Ishikawa (cell line): ENCODE results near the gene AFAP1L1.

Experiments used
- TAF1 ChIP-seq: IDR thresholded peaks from 2 replicates; pipeline ENCODE4 v1.6.1; 2012; ENCODE audit warnings: low read depth, mild to moderate bottlenecking
- TCF12 ChIP-seq: IDR thresholded peaks from 2 replicates; pipeline ENCODE4 v1.6.1; 2012; ENCODE audit warnings: low read depth
- TEAD4 ChIP-seq: IDR thresholded peaks from 2 replicates; pipeline ENCODE4 v1.6.1; 2012
- TF ChIP-seq, protein P1 (sequence below): IDR thresholded peaks from 2 replicates; pipeline ENCODE4 v1.6.1; 2012; ENCODE audit warnings: low read depth, mild to moderate bottlenecking
- TF ChIP-seq, protein P2 (sequence below): IDR thresholded peaks from 2 replicates; pipeline ENCODE4 v1.6.1; 2012

DNA sequence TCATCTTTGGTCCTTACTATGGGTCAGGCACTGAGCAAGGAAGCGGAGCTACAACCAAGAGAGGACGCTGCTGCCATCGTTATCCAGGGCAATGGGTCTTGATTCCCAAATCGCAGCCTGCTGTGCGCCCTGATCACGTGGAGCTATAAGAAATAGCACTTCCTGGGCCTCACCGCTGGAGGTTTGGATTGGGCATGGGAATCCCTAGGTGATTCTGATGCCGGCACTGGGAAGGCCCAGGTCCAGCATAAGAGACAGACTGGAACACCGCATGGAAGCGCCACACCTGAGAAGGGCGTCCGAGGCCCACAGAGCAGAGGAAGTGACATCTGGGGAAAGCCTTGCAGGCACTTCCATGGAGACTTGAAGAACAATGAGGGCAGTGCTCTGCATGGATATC is 104.4 kb downstream of the AFAP1L1 start:
- TF ChIP-seq, protein P1, sequence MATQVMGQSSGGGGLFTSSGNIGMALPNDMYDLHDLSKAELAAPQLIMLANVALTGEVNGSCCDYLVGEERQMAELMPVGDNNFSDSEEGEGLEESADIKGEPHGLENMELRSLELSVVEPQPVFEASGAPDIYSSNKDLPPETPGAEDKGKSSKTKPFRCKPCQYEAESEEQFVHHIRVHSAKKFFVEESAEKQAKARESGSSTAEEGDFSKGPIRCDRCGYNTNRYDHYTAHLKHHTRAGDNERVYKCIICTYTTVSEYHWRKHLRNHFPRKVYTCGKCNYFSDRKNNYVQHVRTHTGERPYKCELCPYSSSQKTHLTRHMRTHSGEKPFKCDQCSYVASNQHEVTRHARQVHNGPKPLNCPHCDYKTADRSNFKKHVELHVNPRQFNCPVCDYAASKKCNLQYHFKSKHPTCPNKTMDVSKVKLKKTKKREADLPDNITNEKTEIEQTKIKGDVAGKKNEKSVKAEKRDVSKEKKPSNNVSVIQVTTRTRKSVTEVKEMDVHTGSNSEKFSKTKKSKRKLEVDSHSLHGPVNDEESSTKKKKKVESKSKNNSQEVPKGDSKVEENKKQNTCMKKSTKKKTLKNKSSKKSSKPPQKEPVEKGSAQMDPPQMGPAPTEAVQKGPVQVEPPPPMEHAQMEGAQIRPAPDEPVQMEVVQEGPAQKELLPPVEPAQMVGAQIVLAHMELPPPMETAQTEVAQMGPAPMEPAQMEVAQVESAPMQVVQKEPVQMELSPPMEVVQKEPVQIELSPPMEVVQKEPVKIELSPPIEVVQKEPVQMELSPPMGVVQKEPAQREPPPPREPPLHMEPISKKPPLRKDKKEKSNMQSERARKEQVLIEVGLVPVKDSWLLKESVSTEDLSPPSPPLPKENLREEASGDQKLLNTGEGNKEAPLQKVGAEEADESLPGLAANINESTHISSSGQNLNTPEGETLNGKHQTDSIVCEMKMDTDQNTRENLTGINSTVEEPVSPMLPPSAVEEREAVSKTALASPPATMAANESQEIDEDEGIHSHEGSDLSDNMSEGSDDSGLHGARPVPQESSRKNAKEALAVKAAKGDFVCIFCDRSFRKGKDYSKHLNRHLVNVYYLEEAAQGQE, result no peak
- TF ChIP-seq TAF1 (no peak), TCF12 (no peak), TEAD4 (no peak)
- TF ChIP-seq, protein P2, sequence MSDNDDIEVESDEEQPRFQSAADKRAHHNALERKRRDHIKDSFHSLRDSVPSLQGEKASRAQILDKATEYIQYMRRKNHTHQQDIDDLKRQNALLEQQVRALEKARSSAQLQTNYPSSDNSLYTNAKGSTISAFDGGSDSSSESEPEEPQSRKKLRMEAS, result no peak
